ENCODE data around the gene CEACAM6.

CEACAM6 gene

DNA sequence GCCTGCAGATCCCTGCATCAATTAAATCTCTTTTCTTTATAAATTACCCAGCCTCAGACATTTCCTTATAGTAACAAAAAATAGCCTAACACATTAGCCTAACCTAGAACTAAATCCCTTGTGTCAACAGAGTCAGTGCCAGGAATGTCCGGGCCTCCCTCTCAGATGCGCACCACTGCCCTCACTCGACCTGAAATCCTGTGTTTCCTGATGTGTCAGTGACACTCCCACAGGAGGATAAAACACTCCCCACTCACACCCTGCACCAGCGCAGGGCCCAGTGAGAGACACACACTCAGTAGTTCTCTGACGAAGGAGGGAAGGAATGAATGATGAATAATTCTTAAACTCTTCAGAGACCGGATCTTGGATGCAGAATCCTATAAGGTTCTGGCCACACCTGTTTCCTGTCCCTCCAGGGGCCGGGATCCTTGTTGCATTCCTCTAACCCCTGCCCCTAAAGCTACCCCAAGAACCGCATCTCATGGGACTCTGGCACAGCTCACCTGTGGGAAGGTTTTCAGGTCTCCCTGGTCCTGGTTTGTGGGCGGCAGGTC lies 44.2 kb downstream of the CEACAM6 start:
- no peak for DNase-seq

DNA sequence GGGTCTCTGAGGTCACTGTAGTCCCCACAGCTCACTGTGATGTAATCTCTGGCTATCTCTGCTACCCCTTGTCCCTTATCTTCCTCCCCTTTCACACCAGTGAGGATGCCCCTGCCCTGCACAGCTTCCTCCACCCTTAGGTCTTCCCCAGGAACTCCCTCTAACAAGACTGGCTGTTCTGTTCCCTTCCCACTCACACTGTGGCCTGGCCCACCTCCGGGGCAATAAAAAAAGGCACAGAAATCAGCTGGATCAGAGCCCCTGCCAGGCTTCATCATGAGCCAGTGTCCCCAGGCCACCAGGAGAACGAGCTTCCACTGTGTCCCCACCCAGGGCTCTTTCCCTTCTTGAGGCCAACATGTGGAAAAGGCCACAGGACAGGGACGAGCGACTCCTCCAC lies 45.7 kb downstream of the CEACAM6 start:
- DNase-seq, result no peak

DNA sequence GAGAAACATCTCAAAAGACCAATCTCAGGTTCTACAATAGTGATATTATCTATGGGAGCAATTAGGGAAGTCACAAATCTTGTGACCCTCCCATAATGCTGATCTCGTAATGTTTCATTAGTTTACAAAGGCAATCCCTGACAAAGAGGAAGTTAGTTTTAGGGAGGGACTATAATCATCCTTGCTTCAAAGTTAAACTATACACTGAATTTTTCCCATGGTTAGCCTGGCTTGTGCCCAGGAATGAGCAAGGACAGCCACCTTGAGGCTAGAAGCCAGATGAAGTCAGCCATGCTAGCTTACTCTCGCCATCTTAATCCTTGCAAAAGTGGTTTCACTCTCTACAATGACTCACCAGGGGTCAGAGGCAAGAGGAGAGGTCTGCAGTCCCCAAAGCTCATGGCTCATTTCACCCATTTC lies 46.5 kb downstream of the CEACAM6 start:
- DNase-seq, result no peak

DNA sequence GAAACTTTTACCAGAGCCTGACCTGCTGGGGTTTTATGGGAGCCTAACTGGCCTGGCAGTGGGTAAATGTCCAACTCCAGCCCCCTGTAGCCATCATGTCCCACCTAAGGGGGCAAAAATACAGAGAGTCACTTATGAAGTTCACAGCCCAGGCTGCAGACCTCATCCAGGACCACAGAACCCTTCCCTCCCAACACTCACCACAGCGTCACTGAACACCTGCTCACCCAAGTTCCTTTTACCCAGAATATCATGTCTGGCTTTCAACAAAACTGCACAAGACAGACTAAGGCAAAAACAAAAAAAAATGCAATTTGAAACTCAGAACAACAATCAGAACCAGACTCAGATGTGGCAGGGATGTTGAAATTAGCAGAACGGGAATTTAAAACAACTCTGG lies 47.4 kb downstream of the CEACAM6 start:
- no peak for DNase-seq

DNA sequence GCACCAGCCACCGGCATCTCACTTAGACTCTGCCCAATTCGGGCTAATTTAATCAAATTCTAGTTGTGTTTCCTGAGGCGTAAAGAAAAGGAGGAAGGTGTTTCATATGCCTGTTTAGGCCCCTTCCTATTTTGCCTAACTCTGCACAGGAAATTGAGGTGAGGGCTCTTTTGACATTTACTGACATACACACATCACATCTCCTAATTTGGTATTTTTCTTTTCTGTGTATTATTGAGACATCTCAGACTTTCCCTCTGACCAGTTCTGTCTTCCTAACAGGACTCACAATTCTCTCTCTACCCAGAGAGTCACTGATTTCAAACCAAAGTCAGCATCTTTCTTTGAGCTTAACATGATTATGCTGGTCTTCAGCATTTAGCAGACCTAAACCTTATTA lies 49.0 kb downstream of the CEACAM6 start:
- no peak for DNase-seq

DNA sequence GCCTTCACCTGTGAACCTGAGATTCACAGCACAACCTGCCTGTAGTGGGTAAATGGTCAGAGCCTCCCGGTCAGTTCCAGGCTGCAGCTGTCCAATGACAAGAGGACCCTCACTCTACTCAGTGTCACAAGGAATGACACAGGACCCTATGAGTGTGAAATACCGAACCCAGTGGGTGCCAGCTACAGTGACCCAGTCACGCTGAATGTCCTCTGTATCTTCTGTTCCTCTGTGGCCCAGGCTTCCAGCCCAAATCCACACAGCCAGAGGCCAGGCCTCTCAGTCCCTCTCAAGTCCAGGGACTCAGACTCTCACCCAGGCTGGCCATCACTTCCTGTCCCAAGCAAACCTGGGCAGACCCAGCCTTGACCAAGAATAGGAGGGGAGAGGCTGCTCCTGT lies 51.8 kb downstream of the CEACAM6 start:
- DNase-seq, result no peak

DNA sequence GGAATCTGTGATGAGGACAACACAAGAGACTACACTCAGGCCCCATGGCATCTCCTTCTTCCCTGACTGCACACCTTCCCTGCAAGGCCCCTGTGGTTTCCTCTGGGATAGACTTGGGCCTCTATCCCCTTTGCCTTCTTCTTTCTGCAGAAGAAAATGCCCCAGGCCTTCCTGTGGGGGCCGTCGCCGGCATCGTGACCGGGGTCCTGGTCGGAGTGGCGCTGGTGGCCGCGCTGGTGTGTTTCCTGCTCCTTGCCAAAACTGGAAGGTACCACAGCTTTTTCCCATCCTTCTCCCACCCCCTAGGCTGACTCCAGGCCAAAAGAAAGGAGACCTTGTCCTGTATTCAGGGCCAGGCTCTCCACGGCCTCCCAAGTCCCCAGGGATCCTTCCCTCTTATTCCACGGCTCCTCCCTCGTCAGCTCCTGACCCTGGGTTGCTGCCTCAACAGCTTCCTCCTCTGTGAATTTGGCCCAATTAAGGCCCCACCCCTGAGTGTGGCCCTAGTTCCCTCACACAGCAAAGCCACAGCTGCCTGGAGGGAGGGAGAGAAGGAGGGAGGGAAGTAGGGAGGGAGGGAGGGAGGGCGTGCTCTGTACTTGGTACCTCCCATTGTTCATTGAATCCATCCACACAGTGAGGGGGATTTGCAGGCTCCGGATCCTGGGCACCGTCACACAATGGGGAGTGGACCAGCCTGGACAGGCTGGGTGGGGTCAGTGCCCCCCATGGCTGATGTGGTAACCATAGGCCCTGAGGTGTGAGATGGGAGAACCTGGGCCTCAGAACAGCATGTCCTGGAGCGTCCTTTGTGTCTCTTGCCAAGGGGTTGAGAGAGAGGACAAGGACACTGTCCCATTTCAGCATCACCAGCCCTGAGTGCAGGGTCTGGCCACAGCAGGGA lies 53.6 kb downstream of the CEACAM6 start:
- DNase-seq, result no peak

DNA sequence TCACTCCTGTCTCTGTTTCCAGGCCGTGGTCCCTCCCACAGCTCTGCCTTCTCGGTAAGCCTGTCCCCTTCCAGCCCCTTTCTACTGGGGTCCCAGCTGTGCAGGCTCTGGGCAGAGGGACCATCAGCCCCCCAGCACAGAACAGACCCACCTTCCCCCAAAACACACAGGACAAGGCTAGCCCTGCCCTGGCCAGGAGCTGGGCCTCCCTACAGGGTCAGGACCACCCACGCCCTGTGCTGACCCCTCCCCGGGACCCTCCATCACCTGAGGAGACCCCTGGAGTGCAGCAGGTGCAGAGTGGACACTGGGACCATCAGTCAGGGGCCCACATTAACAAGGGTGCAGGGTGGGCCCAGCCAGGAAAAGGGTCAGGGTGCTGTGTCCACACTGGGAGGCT lies 55.0 kb downstream of the CEACAM6 start:
- DNase-seq, result no peak

DNA sequence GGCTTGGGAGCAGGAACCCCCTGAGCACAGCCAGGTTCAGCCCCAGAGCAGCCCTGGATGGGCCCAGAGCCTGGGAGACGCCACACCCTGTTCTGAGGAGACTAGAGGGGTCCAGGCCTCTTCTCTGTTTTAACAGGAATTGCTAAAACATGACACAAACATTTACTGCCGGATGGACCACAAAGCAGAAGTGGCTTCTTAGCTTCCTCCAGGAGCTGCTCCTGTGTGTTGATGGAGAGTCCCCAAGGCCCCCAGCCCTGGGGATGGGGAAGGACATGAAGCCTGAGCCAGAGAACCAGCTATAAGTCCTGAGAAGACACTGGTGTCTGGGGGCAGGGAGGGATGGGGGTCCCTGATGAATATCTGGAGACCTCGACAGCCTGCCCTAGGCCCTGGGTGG lies 55.7 kb downstream of the CEACAM6 start:
- DNase-seq, result no peak

DNA sequence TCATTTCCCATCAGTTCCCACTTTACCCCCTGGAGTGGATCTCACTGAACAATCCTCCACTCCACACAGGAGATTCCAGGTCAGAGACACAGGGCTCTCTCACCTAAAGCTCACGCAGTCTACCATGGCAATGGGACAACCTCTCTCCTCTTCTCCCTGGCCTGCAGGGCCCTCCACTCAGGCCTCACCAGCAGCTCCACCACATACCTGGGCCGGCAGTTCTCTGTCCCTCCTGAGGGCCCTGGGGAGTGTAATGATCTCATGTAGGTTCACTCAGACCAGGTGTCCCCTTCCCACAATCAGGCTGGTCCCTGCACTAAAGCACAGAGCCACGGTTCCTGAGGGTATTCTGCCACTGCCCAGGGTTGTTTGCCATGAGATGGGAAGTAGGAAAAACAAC lies 56.7 kb downstream of the CEACAM6 start:
- no peak for DNase-seq

DNA sequence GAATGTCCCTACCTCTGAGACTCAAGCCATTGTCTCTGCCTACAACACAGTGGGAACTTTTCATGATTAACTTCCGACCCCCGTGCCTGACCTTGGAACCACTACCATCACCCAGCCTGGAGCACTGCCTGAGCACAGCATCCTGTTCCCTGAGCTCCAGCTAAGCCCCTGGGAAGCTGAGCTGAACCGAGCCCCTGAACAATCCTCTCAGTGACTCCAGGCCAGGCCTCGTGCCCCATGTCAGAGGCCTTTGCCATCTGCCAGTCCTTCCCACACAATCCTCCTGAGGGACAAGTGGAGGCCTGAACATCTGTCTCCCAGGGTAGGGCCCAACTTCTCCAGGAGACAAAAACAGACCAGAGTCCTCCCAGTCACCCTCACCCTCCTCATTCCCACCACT lies 58.6 kb downstream of the CEACAM6 start:
- no peak for DNase-seq

DNA sequence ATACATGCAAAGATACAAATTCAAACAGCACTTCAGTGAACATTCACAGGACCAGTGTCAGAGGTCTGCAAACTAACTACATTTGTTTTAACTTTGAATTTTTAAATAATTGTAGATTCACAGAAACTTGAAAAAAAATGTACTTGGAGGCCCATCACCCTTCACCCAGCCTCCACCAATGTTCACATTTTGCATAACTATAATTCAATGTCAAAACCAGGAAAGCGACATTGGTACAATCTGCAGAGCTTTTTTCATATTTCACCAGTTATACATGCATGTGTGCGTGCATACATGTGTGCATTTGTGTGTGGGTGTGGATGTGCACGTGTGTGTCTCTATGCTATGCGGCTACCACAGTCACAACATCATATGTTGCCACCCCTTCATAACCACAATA lies 60.0 kb downstream of the CEACAM6 start:
- no peak for DNase-seq

DNA sequence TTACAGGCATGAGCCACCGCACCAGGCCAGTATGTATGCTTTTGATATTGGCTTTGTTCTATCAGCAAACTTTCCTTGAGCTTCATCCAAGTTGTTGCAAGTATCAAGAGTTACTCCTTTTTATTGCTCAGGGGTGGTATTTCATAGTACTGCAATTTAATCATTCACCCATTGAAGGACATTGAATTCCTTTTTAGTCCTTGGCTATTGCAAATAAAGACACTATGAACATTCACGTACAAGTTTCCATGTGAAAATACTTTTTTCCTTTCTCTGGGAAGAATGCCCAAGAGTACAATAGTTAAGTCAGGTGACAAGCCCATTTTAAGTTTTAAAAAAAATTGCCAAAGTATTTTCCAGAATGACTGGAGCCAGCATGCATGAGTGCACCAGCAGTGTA lies 61.4 kb downstream of the CEACAM6 start:
- DNase-seq, result no peak

DNA sequence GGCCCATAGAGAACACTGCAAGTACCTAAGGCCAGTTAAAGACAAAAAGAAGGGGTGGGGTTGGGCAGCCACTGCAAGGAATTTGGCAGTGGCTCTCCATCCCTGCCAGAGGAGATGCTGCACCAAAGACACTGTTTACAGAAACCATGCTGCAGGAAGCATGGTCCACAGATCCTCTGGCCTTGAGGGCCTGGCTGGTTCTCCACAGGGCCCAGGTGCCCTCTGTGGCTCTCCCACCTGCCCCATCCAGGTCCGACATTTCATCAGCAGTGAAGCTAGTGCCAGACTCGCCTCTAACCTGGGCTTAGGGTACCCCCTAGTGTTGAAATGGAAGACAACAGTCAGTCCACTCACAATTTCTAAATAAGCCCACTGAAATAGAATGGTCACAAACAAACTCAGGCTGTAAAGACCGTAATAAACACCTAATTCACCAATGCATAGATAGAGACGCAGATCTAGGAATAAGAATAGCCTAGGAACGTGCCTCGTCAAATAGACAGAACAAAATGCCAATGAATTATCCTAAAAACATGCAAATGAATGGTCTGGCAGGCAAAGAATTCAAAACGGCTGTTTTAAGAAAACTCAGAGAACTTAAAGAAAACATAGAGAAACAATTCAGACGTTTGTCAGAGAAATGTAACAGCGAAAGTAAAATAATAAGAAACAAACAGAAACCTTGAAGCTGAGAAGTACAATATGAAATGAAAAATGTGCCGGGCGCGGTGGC lies 65.8 kb downstream of the CEACAM6 start:
- peak; percentile 9 for DNase-seq
